ENCODE data around the gene SLC66A3.

Gene SLC66A3

DNA sequence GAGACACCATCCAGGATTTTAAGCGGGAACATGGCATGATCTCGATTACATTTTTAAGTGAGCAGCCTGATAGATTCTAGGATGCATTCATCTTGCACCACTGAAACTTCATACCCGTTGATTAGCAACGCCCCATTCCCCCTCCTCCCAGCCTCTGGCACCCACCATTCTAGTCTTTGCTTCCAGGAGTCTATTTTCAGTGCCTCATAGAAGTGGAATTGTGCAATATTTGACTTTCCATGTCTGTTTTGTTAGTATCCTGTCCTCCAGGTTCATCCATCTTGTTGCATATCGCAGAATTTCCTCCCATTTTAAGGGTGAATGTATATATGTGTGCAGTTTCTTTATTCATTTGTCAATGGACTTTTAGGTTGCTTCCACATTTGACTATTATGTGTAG lies 20.9 kb upstream of the SLC66A3 start:
- DNase-seq (ENCODE audit: low spot score), result no peak

DNA sequence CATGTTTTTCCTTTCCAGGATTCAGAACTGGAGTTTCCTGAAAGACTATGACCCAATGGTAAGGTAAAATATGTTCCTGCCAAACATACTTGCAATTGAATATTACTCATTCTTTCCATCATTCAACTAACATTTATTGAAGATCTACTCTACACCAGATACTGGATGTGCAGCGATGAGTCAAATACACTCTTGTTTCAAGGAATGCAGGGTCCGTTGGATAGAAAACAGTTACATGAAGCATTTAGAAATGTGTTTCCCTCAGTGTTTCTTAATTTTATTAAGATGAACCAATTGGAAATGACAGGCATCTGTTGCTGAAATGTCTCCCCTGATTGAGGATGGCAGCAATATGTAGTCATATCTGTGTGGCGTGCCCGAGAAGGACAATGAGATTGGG lies 14.8 kb upstream of the SLC66A3 start:
- DNase-seq (ENCODE audit: low spot score), result no peak

DNA sequence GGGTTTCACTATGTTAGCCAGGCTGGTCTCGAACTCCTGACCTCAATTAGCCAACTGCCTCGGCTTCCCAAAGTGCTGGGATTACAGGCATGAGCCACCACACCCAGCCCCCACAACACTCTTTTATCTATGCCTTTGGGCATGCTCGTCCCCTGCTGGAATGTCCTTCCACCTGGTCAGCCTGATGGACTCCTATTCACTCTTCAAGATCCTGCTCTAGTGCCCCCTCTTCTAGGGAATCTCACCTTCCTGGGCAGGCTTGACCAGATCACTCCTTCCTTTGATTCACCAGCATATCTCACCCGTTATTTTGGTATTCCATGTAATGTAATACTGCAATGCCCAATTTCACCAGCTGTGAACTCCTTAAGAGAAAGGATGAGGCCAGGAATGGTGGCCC lies 13.9 kb upstream of the SLC66A3 start:
- DNase-seq (ENCODE audit: low spot score), result no peak

- DNase-seq (ENCODE audit: low spot score), result no peak
These were observed 12.9 kb upstream of the SLC66A3 start for GRCh38 chr2:11142330-11142729.

DNA sequence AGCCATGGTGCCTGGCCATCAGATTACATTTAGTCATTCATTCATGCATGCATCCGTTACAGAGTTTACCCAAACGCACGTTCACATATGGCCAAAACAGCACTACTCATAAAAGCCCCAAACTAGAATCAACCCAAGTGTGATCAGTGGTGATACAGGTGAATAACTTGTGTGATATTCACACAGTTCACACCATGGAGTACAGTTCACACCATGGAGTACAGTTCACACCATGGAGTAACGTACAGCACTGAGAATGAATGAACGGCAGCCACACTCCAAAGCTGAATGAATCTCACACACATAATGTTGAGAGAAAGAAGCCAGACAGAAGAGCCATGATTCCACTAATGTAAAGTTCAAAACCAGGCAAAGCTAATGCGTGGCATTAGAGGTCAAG lies 12.3 kb upstream of the SLC66A3 start:
- no peak for DNase-seq (ENCODE audit: low spot score)

DNA sequence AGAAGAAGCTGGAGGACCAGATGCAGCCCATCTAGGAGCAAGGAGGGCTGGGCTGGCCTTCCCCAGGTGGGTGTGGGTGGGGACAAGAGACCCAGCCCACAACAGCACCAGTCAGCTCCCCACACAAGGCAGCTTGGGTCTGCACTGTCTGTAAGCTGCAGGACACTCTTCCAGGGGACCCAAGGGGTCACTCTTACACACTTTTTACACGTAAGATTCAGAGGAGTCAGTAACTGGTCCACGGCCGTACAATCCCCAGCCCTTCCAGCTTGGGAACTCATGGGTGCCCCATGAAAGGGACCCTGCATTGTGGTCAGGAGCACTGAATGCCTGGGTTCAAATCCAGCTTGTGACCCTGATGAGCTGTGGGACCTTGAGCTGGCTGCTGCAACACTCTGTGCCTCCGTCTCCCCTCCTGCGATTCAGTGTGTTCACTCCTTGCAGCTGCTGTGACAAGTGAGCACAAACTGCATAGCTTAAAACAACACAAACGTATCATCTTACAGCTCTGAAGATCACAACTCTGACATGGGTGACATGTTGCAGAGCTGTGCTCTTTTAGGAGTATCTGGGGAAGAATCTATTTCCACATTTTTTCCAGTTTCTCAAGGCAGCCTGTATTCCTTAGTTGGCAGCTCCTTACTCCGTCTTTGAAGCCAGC lies 11.1 kb upstream of the SLC66A3 start:
- DNase-seq (ENCODE audit: low spot score), result no peak

- no peak for DNase-seq (ENCODE audit: low spot score)
These were observed 10.6 kb upstream of the SLC66A3 start for GRCh38 chr2:11144738-11145079.

DNA sequence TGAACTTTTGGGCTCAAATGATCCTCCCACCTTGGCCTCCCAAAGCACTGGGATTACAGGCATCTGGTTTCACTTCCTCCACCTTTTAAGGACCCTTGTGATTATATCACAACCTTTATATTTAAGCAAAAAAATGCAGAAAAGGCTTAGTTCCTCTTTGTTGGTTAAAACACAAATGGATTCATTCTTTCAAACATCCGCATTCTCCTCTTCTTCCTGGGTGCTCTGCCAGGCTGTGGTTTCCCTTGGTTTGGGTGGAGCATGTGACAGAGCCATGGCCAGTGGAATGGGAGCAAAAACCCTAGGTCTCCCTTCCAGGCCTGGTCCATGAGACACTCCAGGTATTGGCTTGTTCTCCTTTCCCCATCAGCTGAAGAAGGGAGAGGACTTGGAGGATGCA lies 9.9 kb upstream of the SLC66A3 start:
- DNase-seq (ENCODE audit: low spot score), result no peak

DNA sequence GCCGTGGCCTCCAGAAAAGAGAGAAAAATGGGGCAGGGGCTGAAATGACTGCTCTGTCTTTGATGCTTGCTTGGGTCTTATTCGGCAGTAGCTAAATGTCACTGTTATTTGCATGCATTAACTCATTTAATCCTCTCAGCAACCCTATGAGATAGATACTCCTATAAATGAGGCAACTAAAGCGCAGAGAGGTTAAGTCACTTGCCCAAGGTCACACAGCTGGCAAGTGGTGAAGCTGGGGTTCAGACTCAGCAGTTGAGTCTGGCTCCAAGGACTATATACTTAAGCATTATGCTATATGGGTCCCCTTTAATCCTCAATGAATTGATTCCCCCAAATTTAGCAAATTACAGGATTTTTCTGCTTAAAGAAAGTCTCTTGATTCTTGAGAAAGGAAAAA lies 9.2 kb upstream of the SLC66A3 start:
- DNase-seq (ENCODE audit: low spot score), result no peak

DNA sequence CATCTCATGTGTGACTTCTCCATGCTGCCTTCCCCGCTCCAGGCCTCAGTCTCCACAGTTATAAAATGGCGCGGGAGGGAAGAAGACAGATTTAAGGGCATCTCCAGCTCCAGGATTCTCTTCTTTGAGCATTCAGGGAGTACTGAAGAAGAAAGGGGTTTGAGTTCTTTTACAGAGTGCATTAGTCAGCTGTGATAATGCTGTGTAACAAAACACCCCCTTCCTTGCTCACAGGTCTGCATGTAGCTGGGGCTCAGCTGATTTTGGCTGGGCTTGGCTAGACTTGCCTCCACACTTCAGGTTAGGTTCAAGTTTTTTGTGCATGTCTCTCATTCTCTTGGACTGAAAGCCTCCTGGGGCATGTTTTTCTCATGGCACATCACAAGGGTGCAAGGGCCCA lies 8.0 kb upstream of the SLC66A3 start:
- DNase-seq (ENCODE audit: low spot score), result no peak

DNA sequence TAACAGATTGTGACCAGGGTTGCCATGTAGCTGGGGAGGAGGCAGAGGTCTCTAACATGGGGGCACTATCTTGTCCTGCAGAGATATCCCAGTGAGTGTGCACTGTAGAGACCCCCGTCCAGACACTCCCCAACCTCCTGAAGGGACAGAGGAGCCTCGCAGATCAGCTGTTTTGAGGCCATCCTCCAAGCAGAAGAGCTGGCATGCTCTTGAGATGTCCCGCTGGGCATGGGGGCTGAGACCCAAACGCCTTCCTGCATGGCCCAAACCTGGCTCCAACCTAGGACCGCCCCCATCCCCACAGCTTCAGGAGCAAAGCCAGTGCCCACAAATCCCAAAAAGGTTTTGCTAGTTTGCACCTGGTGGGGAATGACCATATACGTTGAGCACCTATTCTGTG lies 2.7 kb upstream of the SLC66A3 start:
- DNase-seq (ENCODE audit: low spot score), result no peak

DNA sequence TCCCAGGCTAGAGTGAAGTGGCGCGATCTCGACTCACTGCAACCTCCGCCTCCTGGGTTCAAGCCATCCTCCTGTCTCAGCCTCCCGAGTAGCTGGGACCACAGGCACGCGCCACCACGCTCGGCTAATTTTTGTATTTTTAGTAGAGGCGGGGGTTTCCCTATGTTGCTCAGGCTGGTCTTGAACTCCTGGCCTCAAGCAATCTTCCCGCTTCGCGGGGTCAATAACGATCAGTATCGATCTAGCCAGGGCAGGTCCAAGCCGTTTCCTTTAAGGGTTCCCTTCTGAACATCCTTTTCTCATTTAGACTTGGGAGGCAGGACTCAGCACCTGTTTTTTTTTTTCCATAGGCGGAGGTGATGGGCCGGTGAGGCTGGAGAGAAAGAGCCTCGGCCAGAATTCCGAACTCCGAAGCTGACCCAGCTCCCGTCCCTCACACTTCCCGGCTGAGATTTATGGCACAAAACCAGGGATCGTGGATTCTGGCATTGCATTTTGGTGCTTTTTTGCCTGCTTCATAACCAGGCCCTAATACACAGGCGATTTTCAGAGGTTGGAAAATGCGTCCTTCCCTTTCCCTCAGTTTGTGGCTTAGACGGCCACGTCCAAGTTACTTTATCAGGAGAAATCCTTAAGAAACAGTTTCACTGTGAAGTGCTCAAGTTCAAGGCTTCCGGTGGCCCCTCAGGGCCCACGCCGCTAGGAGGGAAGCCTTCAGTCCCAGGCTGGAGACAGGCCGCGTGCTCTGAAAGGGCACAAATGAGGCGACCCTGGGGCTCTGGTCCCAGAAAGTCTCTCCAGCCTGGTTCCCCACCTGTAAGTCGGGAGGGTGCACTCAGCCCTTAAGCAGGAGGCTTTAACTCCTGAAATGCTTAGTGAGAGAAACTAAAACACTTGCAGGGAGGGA lies 998 bp upstream of the SLC66A3 start:
- no peak for DNase-seq (ENCODE audit: low spot score)

DNA sequence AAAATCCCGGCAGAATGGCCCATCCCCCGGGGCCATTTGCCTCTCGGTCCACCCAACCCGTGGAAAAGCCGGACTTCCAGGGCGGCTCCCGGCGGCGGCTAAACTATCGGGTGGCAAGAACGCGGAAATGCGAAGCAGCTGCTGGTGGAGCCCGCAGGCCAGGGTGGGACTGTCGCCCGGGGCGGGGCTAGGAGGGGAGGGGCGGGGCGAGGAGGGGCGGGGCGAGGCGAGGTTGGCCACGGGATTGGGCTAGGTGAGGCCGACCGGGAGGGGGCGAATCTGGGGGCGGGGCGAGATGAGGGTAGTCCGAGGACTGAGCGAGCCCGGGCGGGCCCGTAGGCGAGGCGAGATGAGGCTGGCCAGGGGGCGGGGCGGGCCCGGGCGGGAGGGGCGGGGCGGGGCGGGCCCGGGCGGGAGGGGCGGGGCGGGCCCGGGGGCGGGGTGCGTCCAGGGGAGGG lies 315 bp upstream of the SLC66A3 start:
- peak; percentile 98 for DNase-seq (ENCODE audit: low spot score)

DNA sequence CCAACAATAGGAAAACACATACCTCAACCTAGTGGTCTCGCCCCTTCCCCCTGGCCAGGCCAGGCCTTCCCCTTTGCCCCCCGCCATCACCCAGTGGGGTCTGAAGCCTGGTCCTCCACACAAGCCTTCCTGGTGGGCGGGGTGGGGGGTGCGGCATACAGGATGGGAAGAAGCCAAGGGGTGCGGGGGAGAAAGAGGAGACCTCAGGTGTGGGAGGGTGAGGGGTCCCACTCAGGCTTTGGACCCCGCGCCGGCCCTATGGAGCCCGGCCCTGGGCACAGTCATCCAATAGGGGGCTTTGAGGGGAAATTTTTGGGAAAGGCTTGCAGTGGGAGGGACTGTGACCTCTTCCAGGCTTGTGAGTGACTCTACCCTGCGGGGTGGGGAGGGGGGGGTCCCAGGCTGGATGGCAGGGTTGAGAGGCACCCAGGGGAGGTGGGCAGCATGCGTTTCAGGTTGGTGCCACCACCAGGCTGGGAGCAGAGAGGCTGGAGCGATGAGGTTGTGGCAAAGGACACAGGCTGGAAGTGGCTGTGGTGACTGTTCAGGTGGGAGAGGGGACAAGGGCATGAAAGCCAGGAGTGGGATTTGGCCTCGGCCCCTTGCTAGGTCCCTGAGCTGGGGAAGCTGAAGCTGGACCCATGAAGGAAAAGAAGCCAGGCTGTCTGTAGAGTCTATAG lies 1.3 kb downstream of the SLC66A3 start:
- no peak for DNase-seq (ENCODE audit: low spot score)

DNA sequence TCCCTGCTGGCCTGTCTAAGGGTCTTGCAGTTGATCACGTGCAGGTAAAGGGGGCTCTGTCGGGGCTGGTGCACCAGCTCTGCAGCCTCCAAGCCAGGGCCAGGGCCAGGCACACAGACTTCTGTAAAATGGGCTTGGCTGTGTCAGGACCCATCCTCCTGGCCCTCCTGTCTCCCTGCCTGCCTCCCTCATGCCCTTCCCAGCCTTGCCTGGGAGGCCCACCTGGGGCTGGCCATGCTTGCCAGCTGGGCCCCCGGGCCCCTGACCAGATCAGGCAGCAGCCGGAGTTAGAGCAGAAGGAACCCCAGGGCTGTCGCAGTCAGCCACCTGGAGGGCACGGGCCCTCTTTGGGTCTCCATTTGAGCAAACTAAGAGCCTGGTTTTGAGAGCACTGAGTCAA lies 2.0 kb downstream of the SLC66A3 start:
- DNase-seq (ENCODE audit: low spot score), result no peak

DNA sequence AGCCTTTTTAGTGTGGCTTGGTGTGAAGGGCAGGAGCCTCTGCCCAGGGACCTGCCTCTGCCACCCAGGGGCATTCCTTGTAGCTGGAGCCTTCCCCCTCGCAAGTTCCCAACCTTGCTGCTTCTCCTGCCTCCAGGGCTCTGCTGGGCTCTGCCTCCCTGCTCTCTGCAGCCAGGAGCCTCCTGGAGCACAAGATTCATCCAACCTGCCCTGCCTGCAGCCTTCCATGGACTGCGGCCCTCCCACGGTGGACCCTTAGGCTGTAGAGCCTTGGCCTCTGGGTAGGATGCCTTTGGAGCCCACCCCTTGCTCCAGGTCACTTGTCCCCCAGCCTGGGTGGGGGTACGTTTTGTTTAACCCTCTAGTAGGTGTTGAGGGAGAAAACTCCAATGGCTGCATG lies 2.5 kb downstream of the SLC66A3 start:
- DNase-seq (ENCODE audit: low spot score), result no peak

DNA sequence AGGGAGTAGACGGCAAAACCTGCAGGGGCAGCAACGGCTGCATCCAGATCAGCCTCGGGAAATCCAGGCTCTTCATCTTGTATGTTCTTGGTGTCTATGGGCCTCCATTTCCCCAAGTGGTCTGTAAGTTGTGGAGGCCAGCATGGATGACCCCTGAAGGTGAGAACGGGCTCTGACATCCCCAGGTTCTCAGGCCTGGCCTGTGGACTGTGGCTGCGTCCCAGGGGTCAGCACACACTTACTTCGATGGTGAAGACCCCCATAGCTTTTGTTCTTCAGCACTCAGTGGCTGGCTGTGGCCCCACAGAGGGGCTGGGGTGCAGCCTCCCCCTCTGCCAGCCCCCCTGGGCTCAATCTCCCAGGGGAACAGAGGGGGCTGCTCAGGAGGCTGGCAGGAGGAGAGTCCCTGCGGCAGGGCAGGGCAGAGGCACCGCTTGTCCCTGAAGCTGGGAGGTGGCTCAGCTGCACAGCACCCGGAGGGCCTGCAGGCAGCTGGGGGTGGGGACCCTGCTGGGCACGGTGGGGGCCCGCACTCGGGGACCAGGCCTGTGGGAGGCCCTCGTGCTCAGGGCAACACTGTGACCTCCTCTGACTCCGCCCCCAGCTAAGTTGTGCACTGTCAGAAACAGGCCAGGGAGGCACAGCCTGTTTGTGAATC lies 3.8 kb downstream of the SLC66A3 start:
- DNase-seq (ENCODE audit: low spot score), result no peak

DNA sequence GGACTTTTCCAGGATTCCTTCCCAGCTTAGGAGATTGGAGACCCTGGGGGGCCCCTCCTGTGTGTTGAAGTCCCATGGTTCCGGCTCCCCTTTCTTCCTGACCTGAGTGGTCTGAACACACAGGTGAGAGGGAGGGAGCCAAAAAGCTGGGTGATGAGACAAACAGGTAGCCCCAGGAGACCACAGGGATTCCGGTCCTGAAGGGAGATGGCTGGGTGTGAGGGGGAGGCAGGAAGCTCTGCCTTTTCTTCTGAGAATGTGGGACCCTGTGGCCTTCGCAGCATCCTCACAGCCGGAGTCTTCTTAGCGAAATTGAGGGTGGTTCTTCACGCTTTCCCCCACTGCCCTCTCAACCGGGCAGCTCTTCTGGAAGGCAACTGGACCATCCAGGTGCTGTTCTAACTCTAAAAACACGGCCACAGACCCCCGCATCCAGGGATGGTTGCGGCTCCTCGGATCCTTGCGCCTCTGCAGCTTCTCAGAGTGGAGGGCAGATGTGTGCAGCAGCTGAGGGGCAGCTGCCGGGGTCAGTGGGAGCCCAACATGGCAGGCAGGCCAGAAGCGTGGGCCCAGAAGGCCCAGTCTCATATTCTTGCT lies 4.4 kb downstream of the SLC66A3 start:
- DNase-seq (ENCODE audit: low spot score), result no peak

DNA sequence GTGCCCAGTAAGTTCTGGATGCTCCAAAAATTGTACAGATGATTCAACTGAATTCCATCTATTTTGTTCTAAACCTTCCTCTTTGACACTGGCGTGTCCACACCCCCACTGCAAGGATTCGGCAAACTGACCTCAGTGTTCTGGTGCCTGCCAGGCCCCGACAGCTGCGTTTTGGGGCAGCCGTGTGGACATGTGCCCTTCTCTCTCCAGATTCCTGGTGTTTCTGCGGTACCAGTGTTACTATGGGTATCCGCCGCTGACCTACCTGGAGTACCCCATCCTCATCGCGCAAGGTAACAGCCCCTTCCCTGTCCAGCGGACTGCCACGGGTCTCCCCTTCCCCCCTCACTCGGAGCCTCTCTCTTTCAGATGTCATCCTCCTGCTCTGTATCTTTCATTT lies 5.0 kb downstream of the SLC66A3 start:
- DNase-seq (ENCODE audit: low spot score), result no peak

- no peak for DNase-seq (ENCODE audit: low spot score)
These were observed 5.6 kb downstream of the SLC66A3 start for GRCh38 chr2:11160731-11161455.

DNA sequence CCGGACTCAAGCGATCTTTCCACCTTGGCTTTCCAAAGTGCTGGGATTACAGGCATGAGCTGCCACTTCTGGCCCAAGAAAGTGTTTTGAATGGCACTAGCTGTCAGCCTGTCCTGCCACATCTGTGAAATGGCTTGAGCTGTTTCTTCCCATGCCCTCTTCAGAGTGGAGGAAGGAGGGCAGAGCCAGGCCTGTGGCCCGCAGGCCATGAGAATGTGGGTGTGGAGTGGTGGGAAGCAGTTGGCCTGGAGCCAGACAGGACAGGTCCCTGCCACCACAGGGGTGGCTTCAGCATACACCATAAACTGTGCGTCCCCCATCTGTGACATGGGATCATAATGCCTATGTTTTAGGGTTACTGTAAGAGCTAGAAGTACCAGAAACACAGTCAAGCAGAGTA lies 6.5 kb downstream of the SLC66A3 start:
- DNase-seq (ENCODE audit: low spot score), result no peak
